GM23338 (cell line): Measurements from ENCODE around the gene GNA12. TPM values are rescaled to one million over a fixed set of nuclear protein-coding genes. Genes with fewer than 3 reads are reported as not detected.

Experiments
- ATAC-seq: fragments of 200-7000 bp; cut with Tn5 transposase; 3 replicates; pipeline ENCODE4 v1.9.1; 2020
- DNase-seq: peaks from one replicate; pipeline ENCODE4 v3.0.0-alpha.2; 2015; ENCODE audit warnings: low spot score
- H2AFZ ChIP-seq: fragments of 200-600 bp; sonication (generic); 2 replicates; pipeline ENCODE4 v1.8.0; 2016; ENCODE audit warnings: antibody characterized with exemption, mild to moderate bottlenecking, moderate library complexity
- H3F3A ChIP-seq: fragments of 200-600 bp; sonication (generic); replicated peaks from 2 replicates; pipeline ENCODE4 v1.8.0; 2017; ENCODE audit warnings: antibody characterized with exemption, mixed run types, low read depth
- H3K27ac ChIP-seq: fragments of 200-600 bp; sonication (generic); 2 replicates; pipeline ENCODE4 v1.6.1; 2016; ENCODE audit warnings: low read depth
- H3K27me3 ChIP-seq: fragments of 200-600 bp; sonication (generic); 2 replicates; pipeline ENCODE4 v1.8.0; 2016; ENCODE audit warnings: mild to moderate bottlenecking, mixed run types, moderate library complexity; ENCODE audit not compliant: insufficient read depth
- H3K36me3 ChIP-seq: fragments of 200-600 bp; sonication (generic); 2 replicates; pipeline ENCODE4 v1.8.0; 2016; ENCODE audit warnings: mild to moderate bottlenecking; ENCODE audit not compliant: insufficient read depth
- H3K4me1 ChIP-seq: fragments of 200-600 bp; sonication (generic); 2 replicates; pipeline ENCODE4 v1.8.0; 2016; ENCODE audit warnings: mild to moderate bottlenecking, moderate library complexity; ENCODE audit not compliant: insufficient read depth
- H3K4me2 ChIP-seq: fragments of 200-600 bp; sonication (generic); 2 replicates; pipeline ENCODE4 v1.7.1; 2017; ENCODE audit warnings: mixed run types
- H3K4me3 ChIP-seq: fragments of 200-600 bp; sonication (generic); 2 replicates; pipeline ENCODE4 v1.6.1; 2016; ENCODE audit warnings: mixed run types
- H3K79me2 ChIP-seq: fragments of 200-600 bp; sonication (generic); replicated peaks from 2 replicates; pipeline ENCODE4 v1.8.0; 2017; ENCODE audit warnings: mild to moderate bottlenecking; ENCODE audit not compliant: insufficient read depth
- H3K9me2 ChIP-seq: fragments of 200-600 bp; sonication (generic); 2 replicates; pipeline ENCODE4 v1.8.0; 2017; ENCODE audit not compliant: insufficient read depth
- H4K20me1 ChIP-seq: fragments of 200-600 bp; sonication (generic); replicated peaks from 2 replicates; pipeline ENCODE4 v1.8.0; 2017; ENCODE audit warnings: mild to moderate bottlenecking; ENCODE audit not compliant: insufficient read depth
- H3K27ac Mint-ChIP-seq: 2 replicates; pipeline ENCODE4 v1.8.0; 2020; ENCODE audit warnings: inconsistent platforms, mild to moderate bottlenecking, moderate library complexity, mixed read lengths
- H3K27me3 Mint-ChIP-seq: 3 replicates; pipeline ENCODE4 v1.8.0; 2022; ENCODE audit warnings: low read depth, mild to moderate bottlenecking, moderate library complexity, mixed read lengths, inconsistent platforms; ENCODE audit not compliant: insufficient read depth, poor library complexity
- H3K36me3 Mint-ChIP-seq: 3 replicates; pipeline ENCODE4 v1.8.0; 2021; ENCODE audit warnings: low read depth, mild to moderate bottlenecking, inconsistent platforms, moderate library complexity, mixed read lengths
- H3K4me1 Mint-ChIP-seq: 3 replicates; pipeline ENCODE4 v1.8.0; 2020; ENCODE audit warnings: mild to moderate bottlenecking, inconsistent platforms, mixed read lengths
- H3K4me3 Mint-ChIP-seq: 3 replicates; pipeline ENCODE4 v1.8.0; 2021; ENCODE audit warnings: moderate library complexity, mild to moderate bottlenecking, inconsistent platforms, mixed read lengths
- H3K9me3 Mint-ChIP-seq: 3 replicates; pipeline ENCODE4 v1.8.0; 2020; ENCODE audit warnings: moderate library complexity, mild to moderate bottlenecking, inconsistent platforms, mixed read lengths
- CREB1 ChIP-seq: fragments of 250-450 bp; sonication (Bioruptor Pico); IDR thresholded peaks from 2 replicates; pipeline ENCODE4 v1.5.0; 2020; ENCODE audit warnings: low read depth, mild to moderate bottlenecking, moderate library complexity
- JUNB ChIP-seq: IDR thresholded peaks from one replicate; pipeline ENCODE4 v1.6.1; 2016; ENCODE audit warnings: antibody characterized with exemption; ENCODE audit not compliant: unreplicated experiment
- POLR2AphosphoS5 ChIP-seq: IDR thresholded peaks from 2 replicates; pipeline ENCODE4 v1.6.1; 2016; ENCODE audit warnings: antibody characterized with exemption, low read depth
- REST ChIP-seq: IDR thresholded peaks from one replicate; pipeline ENCODE4 v1.6.1; 2018; ENCODE audit warnings: antibody characterized with exemption; ENCODE audit not compliant: unreplicated experiment
- ZNF114 ChIP-seq: fragments of 250-450 bp; sonication (Bioruptor Pico); IDR thresholded peaks from 2 replicates; pipeline ENCODE4 v1.5.0; 2020; ENCODE audit warnings: mild to moderate bottlenecking, moderate library complexity
- polyA plus RNA-seq: library from polyadenylated mRNA; unstranded; fragments of >200 nt; fragmentation: Nextera tagmentation; extraction: Ambion mirVana; gene quantifications from 2 replicates; pipeline ENCODE4 v1.2.1, GENCODE V29; 2016
- total RNA-seq: library from RNA; depleted of rRNA; stranded (reverse); fragments of >200 nt; shearing (Covaris generic); gene quantifications from 2 replicates; pipeline ENCODE4 v1.2.3, GENCODE V29; 2014

Gene GNA12
- total and polyA plus RNA-seq, 2 experiments from 2014 or later: 24.0 to 87.7 TPM

- H3K27me3 ChIP-seq: peaks cover 25% of the 10 kb centered on the region
- peak within 1 kb of the TSS; percentile 96 for H2AFZ ChIP-seq
- TF ChIP-seq CREB1 (CRISPR knock-in tag) (0 out of 2 replicates have a peak, but pooled peaks have one; percentile 21), JUNB (no peak)
- H3K9me2 ChIP-seq: no peaks in the 10 kb centered on the region
- H3K4me1 ChIP-seq: no peaks in the 10 kb centered on the region; the same call in 1 of the 2 replicates
- peak within 1 kb of the TSS; percentile 65 for H3K4me3 ChIP-seq
- no peaks in the 10 kb centered on the region for H3K36me3 ChIP-seq
- Mint-ChIP-seq H3K27me3 (peaks cover 26% of the 10 kb centered on the region), H3K4me1 (peaks cover 13% of the 10 kb centered on the region), H3K9me3 (0 out of 3 replicates have a peak, but pooled peaks cover 2% of the 10 kb centered on the region), H3K27ac (no peak within 1 kb of the TSS), H3K36me3 (no peaks in the 10 kb centered on the region; the same call in 2 of the 3 replicates), H3K4me3 (peak within 1 kb of the TSS; percentile 67)
- no peaks in the 10 kb centered on the region for H3K79me2 ChIP-seq
- 0 out of 2 replicates have a peak, but pooled peaks cover 9% of the 10 kb centered on the region for H3F3A ChIP-seq
- ATAC-seq: peak; percentile 67
- H3K4me2 ChIP-seq: peak within 1 kb of the TSS; percentile 87
- DNase-seq: no peak
- no peak within 1 kb of the TSS for H3K27ac ChIP-seq
- H4K20me1 ChIP-seq: no peaks in the 10 kb centered on the region
These were observed 156.2 kb downstream of the GNA12 start, which contains the start of gene AMZ1 for GRCh38 chr7:2687881-2688318. AMZ1 (plus strand) TSS chr7:2688202; CDS start chr7:2700452, 12,250 bp downstream.

DNA sequence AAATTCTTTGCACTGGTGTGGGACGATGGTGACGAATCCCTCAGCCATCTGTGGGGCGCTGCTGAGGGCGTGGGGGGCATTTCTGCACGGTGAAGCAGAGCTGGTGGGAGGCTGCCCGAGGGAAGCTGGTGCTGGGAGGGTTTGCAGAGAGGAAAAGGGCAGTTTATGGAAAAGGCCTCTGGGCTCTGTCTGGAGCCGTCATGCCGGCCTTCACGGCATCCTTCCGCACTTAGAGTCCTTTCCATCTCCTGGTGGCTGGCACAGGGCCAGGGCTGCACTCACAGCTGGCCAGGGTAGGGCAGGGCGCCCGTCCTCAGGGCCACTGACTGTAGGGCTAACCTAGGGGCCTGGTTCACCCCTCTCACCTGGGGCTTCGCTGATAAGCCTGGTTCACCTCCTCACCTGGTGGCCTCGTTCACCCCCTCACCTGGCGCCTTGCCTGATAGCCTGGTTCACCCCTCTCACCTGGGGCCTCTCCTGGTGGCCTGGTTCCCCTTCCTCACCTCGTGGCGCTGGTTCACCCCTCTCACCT lies 156.7 kb downstream of the GNA12 start:
- peak overlapping the region; percentile 65 for H3K4me3 ChIP-seq
- H3K36me3 ChIP-seq: no peaks in the 10 kb centered on the region
- peak overlapping the region; percentile 87 for H2AFZ ChIP-seq
- no peak for DNase-seq
- peak overlapping the region; percentile 87 for H3K4me2 ChIP-seq
- Mint-ChIP-seq H3K27me3 (peaks cover 26% of the 10 kb centered on the region), H3K27ac (no peak overlapping the region), H3K36me3 (no peaks in the 10 kb centered on the region; the same call in 2 of the 3 replicates), H3K9me3 (0 out of 3 replicates have a peak, but pooled peaks cover 2% of the 10 kb centered on the region), H3K4me3 (peak overlapping the region; percentile 49; the same call in 2 of the 3 replicates), H3K4me1 (peaks cover 13% of the 10 kb centered on the region)
- H3K79me2 ChIP-seq: no peaks in the 10 kb centered on the region
- ATAC-seq: no peak; the same call in 1 of the 3 replicates
- 0 out of 2 replicates have a peak, but pooled peaks cover 9% of the 10 kb centered on the region for H3F3A ChIP-seq
- H3K9me2 ChIP-seq: no peaks in the 10 kb centered on the region
- TF ChIP-seq POLR2AphosphoS5: no peak
- no peak for TF ChIP-seq JUNB
- H3K4me1 ChIP-seq: no peaks in the 10 kb centered on the region; the same call in 1 of the 2 replicates
- no peak overlapping the region for H3K27ac ChIP-seq
- peaks cover 25% of the 10 kb centered on the region for H3K27me3 ChIP-seq
- H4K20me1 ChIP-seq: no peaks in the 10 kb centered on the region

GRCh38 chr7:2686101-2686500 lies 158.0 kb downstream of the GNA12 start:
- Mint-ChIP-seq H3K27ac (no peak overlapping the region), H3K36me3 (no peaks in the 10 kb centered on the region; the same call in 2 of the 3 replicates), H3K4me1 (peaks cover 13% of the 10 kb centered on the region), H3K27me3 (peaks cover 30% of the 10 kb centered on the region), H3K9me3 (0 out of 3 replicates have a peak, but pooled peaks cover 2% of the 10 kb centered on the region), H3K4me3 (no peak overlapping the region)
- Histone ChIP-seq H3K79me2 (no peaks in the 10 kb centered on the region), H3F3A (0 out of 2 replicates have a peak, but pooled peaks cover 9% of the 10 kb centered on the region), H3K27me3 (peaks cover 25% of the 10 kb centered on the region), H4K20me1 (no peaks in the 10 kb centered on the region), H3K27ac (no peak overlapping the region), H3K4me3 (no peak overlapping the region), H3K4me1 (no peaks in the 10 kb centered on the region; the same call in 1 of the 2 replicates), H3K9me2 (no peaks in the 10 kb centered on the region), H3K36me3 (no peaks in the 10 kb centered on the region), H2AFZ (no peak overlapping the region), H3K4me2 (no peak overlapping the region)
- ATAC-seq (no peak), DNase-seq (no peak)
- TF ChIP-seq REST (no peak), ZNF114 (no peak)
